CD8-positive, alpha-beta memory T cell (primary cell): Measurements from ENCODE around the gene PKHD1. TPM values are rescaled to one million over a fixed set of nuclear protein-coding genes. Genes with fewer than 3 reads are reported as not detected.

Experiments used
- CTCF ChIA-PET: fragments of 350-600 bp; sonication (Branson Sonifier 250); formaldehyde crosslinking; loops from one replicate; lab custom pipeline; 2021; ENCODE audit warnings: antibody characterized with exemption; lab: Charles Lee
- POLR2A ChIA-PET: fragments of 350-600 bp; sonication (Branson Sonifier 250); formaldehyde crosslinking; loops from one replicate; lab custom pipeline; 2021; ENCODE audit warnings: antibody characterized with exemption; lab: Charles Lee
- DNase-seq, 5 donors: peaks; one replicate each; pipeline versions ENCODE4 v3.0.0 to v3.0.0-alpha.2; 2020 to 2022; ENCODE audit warnings: mixed read lengths in 1 of 5
- H3K27ac ChIP-seq: one replicate; pipeline ENCODE4 v1.7.0; 2013; ENCODE audit warnings: low read depth, mild to moderate bottlenecking, low read length, moderate library complexity
- H3K27me3 ChIP-seq: 2 replicates; pipeline ENCODE4 v1.7.0; 2013; ENCODE audit warnings: low read length, mild to moderate bottlenecking; ENCODE audit not compliant: insufficient read depth, poor library complexity, severe bottlenecking
- H3K36me3 ChIP-seq: 2 replicates; pipeline ENCODE4 v1.7.0; 2013; ENCODE audit warnings: mild to moderate bottlenecking, low read length, moderate library complexity; ENCODE audit not compliant: insufficient read depth
- H3K4me1 ChIP-seq: 2 replicates; pipeline ENCODE4 v1.7.0; 2013; ENCODE audit warnings: mild to moderate bottlenecking, low read length, moderate library complexity; ENCODE audit not compliant: insufficient read depth
- H3K4me3 ChIP-seq: 2 replicates; pipeline ENCODE4 v1.7.0; 2013; ENCODE audit warnings: mild to moderate bottlenecking, low read length
- H3K9me3 ChIP-seq: 2 replicates; pipeline ENCODE4 v1.7.0; 2013; ENCODE audit warnings: mild to moderate bottlenecking, low read length
- H3K27ac Mint-ChIP-seq, 8 donors: one replicate each; pipeline ENCODE4 v1.8.0; 2020 to 2021; ENCODE audit warnings: mixed read lengths in 8 of 8, mild to moderate bottlenecking in 6 of 8, inconsistent platforms in 3 of 8, moderate library complexity in 3 of 8
- H3K27me3 Mint-ChIP-seq, 2 donors: one replicate each; pipeline ENCODE4 v1.8.0; 2020 to 2021; ENCODE audit warnings: mixed read lengths in 2 of 2, mild to moderate bottlenecking in 1 of 2, moderate library complexity in 1 of 2
- H3K36me3 Mint-ChIP-seq, 3 donors: one replicate each; pipeline ENCODE4 v1.8.0; 2020 to 2021; ENCODE audit warnings: mixed read lengths in 3 of 3, inconsistent platforms in 1 of 3, mild to moderate bottlenecking in 1 of 3
- H3K4me1 Mint-ChIP-seq, 3 donors: one replicate each; pipeline ENCODE4 v1.8.0; 2020 to 2021; ENCODE audit warnings: mixed read lengths in 3 of 3, inconsistent platforms in 1 of 3, mild to moderate bottlenecking in 1 of 3
- H3K4me3 Mint-ChIP-seq, 7 donors: one replicate each; pipeline ENCODE4 v1.8.0; 2020 to 2021; ENCODE audit warnings: mixed read lengths in 7 of 7, mild to moderate bottlenecking in 6 of 7, moderate library complexity in 4 of 7, inconsistent platforms in 2 of 7
- H3K9me3 Mint-ChIP-seq, 5 donors: one replicate each; pipeline ENCODE4 v1.8.0; 2020 to 2022; ENCODE audit warnings: mixed read lengths in 5 of 5, mild to moderate bottlenecking in 3 of 5, moderate library complexity in 2 of 5, inconsistent platforms in 1 of 5
- polyA plus RNA-seq: library from polyadenylated mRNA; unstranded; fragments of 300-500 nt; fragmentation: Illumina TruSeq; gene quantifications from one replicate; pipeline ENCODE4 v1.2.3, GENCODE V29; 2021
- total RNA-seq, 2 experiments: library from RNA; stranded (reverse); gene quantifications; one replicate each; pipeline ENCODE4 v1.2.3, GENCODE V29; 2021

The PKHD1 gene
- total and polyA plus RNA-seq, 3 experiments from 2014 or later = not detected

GRCh38 chr6:51585264-51585663 is 502.1 kb downstream of the PKHD1 start:
- Histone ChIP-seq H3K27ac (no peak overlapping the region), H3K9me3 (no peaks in the 10 kb centered on the region), H3K36me3 (no peaks in the 10 kb centered on the region), H3K4me3 (no peak overlapping the region), H3K27me3 (no peaks in the 10 kb centered on the region), H3K4me1 (no peaks in the 10 kb centered on the region)
- DNase-seq = no peak
- CTCF ChIA-PET = no interaction called here
- peaks cover 2 to 20% (median 11%) of the 10 kb centered on the region in 5 donors for H3K9me3 Mint-ChIP-seq
- no peaks in the 10 kb centered on the region for H3K4me1 Mint-ChIP-seq
- no peak overlapping the region for H3K27ac Mint-ChIP-seq
- peaks cover 0 to 2% of the 10 kb centered on the region in 2 donors for H3K27me3 Mint-ChIP-seq
- no peaks in the 10 kb centered on the region for H3K36me3 Mint-ChIP-seq
- POLR2A ChIA-PET = no interaction called here
- H3K4me3 Mint-ChIP-seq = no peak overlapping the region

GRCh38 chr6:51584163-51584562 is 503.2 kb downstream of the PKHD1 start:
- POLR2A ChIA-PET = no interaction called here
- H3K27ac Mint-ChIP-seq = no peak overlapping the region
- Histone ChIP-seq H3K27me3 (no peaks in the 10 kb centered on the region), H3K9me3 (no peaks in the 10 kb centered on the region), H3K27ac (no peak overlapping the region), H3K36me3 (no peaks in the 10 kb centered on the region), H3K4me1 (no peaks in the 10 kb centered on the region), H3K4me3 (no peak overlapping the region)
- peaks cover 0 to 2% of the 10 kb centered on the region in 2 donors for H3K27me3 Mint-ChIP-seq
- H3K36me3 Mint-ChIP-seq = no peaks in the 10 kb centered on the region
- DNase-seq = no peak
- no peak overlapping the region for H3K4me3 Mint-ChIP-seq
- no peaks in the 10 kb centered on the region for H3K4me1 Mint-ChIP-seq
- CTCF ChIA-PET = no interaction called here
- H3K9me3 Mint-ChIP-seq = peaks cover 2 to 23% (median 15%) of the 10 kb centered on the region in 5 donors

GRCh38 chr6:51578994-51579393 is 508.4 kb downstream of the PKHD1 start:
- POLR2A ChIA-PET = no interaction called here
- Histone ChIP-seq H3K4me1 (no peaks in the 10 kb centered on the region), H3K36me3 (no peaks in the 10 kb centered on the region), H3K27me3 (no peaks in the 10 kb centered on the region), H3K27ac (no peak overlapping the region), H3K9me3 (no peaks in the 10 kb centered on the region), H3K4me3 (no peak overlapping the region)
- no peak overlapping the region for H3K4me3 Mint-ChIP-seq
- no peak for DNase-seq
- no peaks in the 10 kb centered on the region for H3K27me3 Mint-ChIP-seq
- H3K4me1 Mint-ChIP-seq = no peaks in the 10 kb centered on the region
- CTCF ChIA-PET = no interaction called here
- H3K9me3 Mint-ChIP-seq = peaks cover 3 to 28% (median 12%) of the 10 kb centered on the region in 5 donors
- H3K36me3 Mint-ChIP-seq = no peaks in the 10 kb centered on the region
- no peak overlapping the region for H3K27ac Mint-ChIP-seq

GRCh38 chr6:51578362-51578761 is 509.1 kb downstream of the PKHD1 start:
- CTCF ChIA-PET = no interaction called here
- H3K4me3 ChIP-seq = no peak overlapping the region
- H3K36me3 ChIP-seq = no peaks in the 10 kb centered on the region
- H3K27ac ChIP-seq = no peak overlapping the region
- Mint-ChIP-seq H3K36me3 (no peaks in the 10 kb centered on the region), H3K4me1 (no peaks in the 10 kb centered on the region), H3K4me3 (no peak overlapping the region), H3K27me3 (no peaks in the 10 kb centered on the region), H3K9me3 (peaks cover 3 to 28% (median 14%) of the 10 kb centered on the region in 5 donors), H3K27ac (no peak overlapping the region)
- DNase-seq = no peak
- POLR2A ChIA-PET = no interaction called here
- H3K27me3 ChIP-seq = no peaks in the 10 kb centered on the region
- no peaks in the 10 kb centered on the region for H3K4me1 ChIP-seq
- H3K9me3 ChIP-seq = no peaks in the 10 kb centered on the region

GRCh38 chr6:51574040-51574439 is 513.4 kb downstream of the PKHD1 start:
- Histone ChIP-seq H3K9me3 (no peaks in the 10 kb centered on the region), H3K27ac (no peak overlapping the region), H3K27me3 (no peaks in the 10 kb centered on the region), H3K36me3 (no peaks in the 10 kb centered on the region), H3K4me3 (no peak overlapping the region), H3K4me1 (no peaks in the 10 kb centered on the region)
- no peak for DNase-seq
- no peaks in the 10 kb centered on the region for H3K27me3 Mint-ChIP-seq
- POLR2A ChIA-PET = no interaction called here
- no peak overlapping the region for H3K27ac Mint-ChIP-seq
- H3K4me3 Mint-ChIP-seq = no peak overlapping the region
- H3K9me3 Mint-ChIP-seq = peaks cover 2 to 22% (median 5%) of the 10 kb centered on the region in 5 donors
- no peaks in the 10 kb centered on the region for H3K36me3 Mint-ChIP-seq
- no peaks in the 10 kb centered on the region for H3K4me1 Mint-ChIP-seq
- CTCF ChIA-PET = no interaction called here

- CTCF ChIA-PET = no interaction called here
- Mint-ChIP-seq H3K4me1 (no peaks in the 10 kb centered on the region), H3K9me3 (peaks cover 0 to 10% (median 4%) of the 10 kb centered on the region in 5 donors), H3K36me3 (no peaks in the 10 kb centered on the region), H3K27me3 (no peaks in the 10 kb centered on the region), H3K27ac (no peak overlapping the region), H3K4me3 (no peak overlapping the region)
- no peaks in the 10 kb centered on the region for H3K27me3 ChIP-seq
- no peak overlapping the region for H3K27ac ChIP-seq
- POLR2A ChIA-PET = no interaction called here
- no peaks in the 10 kb centered on the region for H3K9me3 ChIP-seq
- no peak for DNase-seq
- no peak overlapping the region for H3K4me3 ChIP-seq
- no peaks in the 10 kb centered on the region for H3K4me1 ChIP-seq
- H3K36me3 ChIP-seq = no peaks in the 10 kb centered on the region
These were observed 516.2 kb downstream of the PKHD1 start for GRCh38 chr6:51571168-51571567.

GRCh38 chr6:51570168-51570921 is 517.1 kb downstream of the PKHD1 start:
- H3K4me1 ChIP-seq = no peaks in the 10 kb centered on the region
- DNase-seq = no peak
- POLR2A ChIA-PET = no interaction called here
- Mint-ChIP-seq H3K27me3 (no peaks in the 10 kb centered on the region), H3K4me1 (no peaks in the 10 kb centered on the region), H3K4me3 (no peak overlapping the region), H3K9me3 (peaks cover 0 to 10% (median 5%) of the 10 kb centered on the region in 5 donors), H3K27ac (no peak overlapping the region), H3K36me3 (no peaks in the 10 kb centered on the region)
- CTCF ChIA-PET = no interaction called here
- H3K27me3 ChIP-seq = no peaks in the 10 kb centered on the region
- H3K27ac ChIP-seq = no peak overlapping the region
- no peaks in the 10 kb centered on the region for H3K36me3 ChIP-seq
- no peaks in the 10 kb centered on the region for H3K9me3 ChIP-seq
- H3K4me3 ChIP-seq = no peak overlapping the region

- no peak for DNase-seq
- H3K9me3 ChIP-seq = no peaks in the 10 kb centered on the region
- no peak overlapping the region for H3K27ac ChIP-seq
- no peaks in the 10 kb centered on the region for H3K36me3 ChIP-seq
- no peaks in the 10 kb centered on the region for H3K27me3 ChIP-seq
- no peaks in the 10 kb centered on the region for H3K4me1 Mint-ChIP-seq
- peaks cover 0 to 10% (median 3%) of the 10 kb centered on the region in 5 donors for H3K9me3 Mint-ChIP-seq
- no peaks in the 10 kb centered on the region for H3K27me3 Mint-ChIP-seq
- no peak overlapping the region for H3K4me3 ChIP-seq
- no peaks in the 10 kb centered on the region for H3K4me1 ChIP-seq
- H3K4me3 Mint-ChIP-seq = no peak overlapping the region
- POLR2A ChIA-PET = no interaction called here
- CTCF ChIA-PET = no interaction called here
- H3K36me3 Mint-ChIP-seq = no peaks in the 10 kb centered on the region
- H3K27ac Mint-ChIP-seq = no peak overlapping the region
These were observed 517.8 kb downstream of the PKHD1 start for GRCh38 chr6:51569594-51569993.
